ENCODE measurements around the gene DNAJC3.

DNA sequence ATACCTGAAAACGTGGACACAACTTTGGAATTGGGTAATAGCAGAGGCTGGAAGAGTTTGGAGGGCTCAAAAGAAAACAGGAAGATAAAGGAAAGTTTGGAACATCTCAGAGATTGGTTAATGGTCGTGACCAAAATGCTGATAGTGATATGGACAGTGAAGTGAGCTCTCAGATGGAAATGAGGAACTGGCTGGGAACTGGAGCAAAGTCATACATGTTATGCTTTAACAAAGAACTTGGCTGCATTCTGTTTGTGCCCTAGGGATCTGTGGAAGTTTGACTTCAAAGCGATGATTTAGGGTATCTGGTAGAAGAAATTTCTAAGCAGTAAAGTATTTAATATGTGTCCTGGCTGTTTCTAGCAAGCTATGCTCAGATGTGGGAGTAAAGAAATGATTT is 136.2 kb downstream of the DNAJC3 start:
- TF ChIP-seq POLR2AphosphoS5 (IDR thresholded peaks at IDR 0.05; ENCODE audit: low read depth): no peak
- TF ChIP-seq, protein P1, sequence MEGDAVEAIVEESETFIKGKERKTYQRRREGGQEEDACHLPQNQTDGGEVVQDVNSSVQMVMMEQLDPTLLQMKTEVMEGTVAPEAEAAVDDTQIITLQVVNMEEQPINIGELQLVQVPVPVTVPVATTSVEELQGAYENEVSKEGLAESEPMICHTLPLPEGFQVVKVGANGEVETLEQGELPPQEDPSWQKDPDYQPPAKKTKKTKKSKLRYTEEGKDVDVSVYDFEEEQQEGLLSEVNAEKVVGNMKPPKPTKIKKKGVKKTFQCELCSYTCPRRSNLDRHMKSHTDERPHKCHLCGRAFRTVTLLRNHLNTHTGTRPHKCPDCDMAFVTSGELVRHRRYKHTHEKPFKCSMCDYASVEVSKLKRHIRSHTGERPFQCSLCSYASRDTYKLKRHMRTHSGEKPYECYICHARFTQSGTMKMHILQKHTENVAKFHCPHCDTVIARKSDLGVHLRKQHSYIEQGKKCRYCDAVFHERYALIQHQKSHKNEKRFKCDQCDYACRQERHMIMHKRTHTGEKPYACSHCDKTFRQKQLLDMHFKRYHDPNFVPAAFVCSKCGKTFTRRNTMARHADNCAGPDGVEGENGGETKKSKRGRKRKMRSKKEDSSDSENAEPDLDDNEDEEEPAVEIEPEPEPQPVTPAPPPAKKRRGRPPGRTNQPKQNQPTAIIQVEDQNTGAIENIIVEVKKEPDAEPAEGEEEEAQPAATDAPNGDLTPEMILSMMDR (conservative IDR thresholded peaks at IDR 0.05; ENCODE audit: low read depth in 2 of 2): no peak
- no peak for TF ChIP-seq EZH2 (IDR thresholded peaks at IDR 0.05; ENCODE audit: low read depth, unreplicated experiment)
- TF ChIP-seq, protein P2, sequence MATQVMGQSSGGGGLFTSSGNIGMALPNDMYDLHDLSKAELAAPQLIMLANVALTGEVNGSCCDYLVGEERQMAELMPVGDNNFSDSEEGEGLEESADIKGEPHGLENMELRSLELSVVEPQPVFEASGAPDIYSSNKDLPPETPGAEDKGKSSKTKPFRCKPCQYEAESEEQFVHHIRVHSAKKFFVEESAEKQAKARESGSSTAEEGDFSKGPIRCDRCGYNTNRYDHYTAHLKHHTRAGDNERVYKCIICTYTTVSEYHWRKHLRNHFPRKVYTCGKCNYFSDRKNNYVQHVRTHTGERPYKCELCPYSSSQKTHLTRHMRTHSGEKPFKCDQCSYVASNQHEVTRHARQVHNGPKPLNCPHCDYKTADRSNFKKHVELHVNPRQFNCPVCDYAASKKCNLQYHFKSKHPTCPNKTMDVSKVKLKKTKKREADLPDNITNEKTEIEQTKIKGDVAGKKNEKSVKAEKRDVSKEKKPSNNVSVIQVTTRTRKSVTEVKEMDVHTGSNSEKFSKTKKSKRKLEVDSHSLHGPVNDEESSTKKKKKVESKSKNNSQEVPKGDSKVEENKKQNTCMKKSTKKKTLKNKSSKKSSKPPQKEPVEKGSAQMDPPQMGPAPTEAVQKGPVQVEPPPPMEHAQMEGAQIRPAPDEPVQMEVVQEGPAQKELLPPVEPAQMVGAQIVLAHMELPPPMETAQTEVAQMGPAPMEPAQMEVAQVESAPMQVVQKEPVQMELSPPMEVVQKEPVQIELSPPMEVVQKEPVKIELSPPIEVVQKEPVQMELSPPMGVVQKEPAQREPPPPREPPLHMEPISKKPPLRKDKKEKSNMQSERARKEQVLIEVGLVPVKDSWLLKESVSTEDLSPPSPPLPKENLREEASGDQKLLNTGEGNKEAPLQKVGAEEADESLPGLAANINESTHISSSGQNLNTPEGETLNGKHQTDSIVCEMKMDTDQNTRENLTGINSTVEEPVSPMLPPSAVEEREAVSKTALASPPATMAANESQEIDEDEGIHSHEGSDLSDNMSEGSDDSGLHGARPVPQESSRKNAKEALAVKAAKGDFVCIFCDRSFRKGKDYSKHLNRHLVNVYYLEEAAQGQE (IDR thresholded peaks at IDR 0.05; ENCODE audit: unreplicated experiment): no peak
- no peak for TF ChIP-seq EZH2phosphoT487 (IDR thresholded peaks at IDR 0.05; ENCODE audit: unreplicated experiment)
- TF ChIP-seq STAT1 (IDR thresholded peaks at IDR 0.05; ENCODE audit: unreplicated experiment): no peak
- no peak for TF ChIP-seq NANOG (IDR thresholded peaks at IDR 0.05; ENCODE audit: borderline replicate concordance)
- TF ChIP-seq CREB1 (CRISPR knock-in tag; IDR thresholded peaks at IDR 0.05; ENCODE audit: low read depth): no peak

Measured in GM23338 (cell line).